ENCODE data around the gene LCTL. TPM values are rescaled to one million over a fixed set of nuclear protein-coding genes. Genes with fewer than 3 reads are reported as not detected.

LCTL gene
- total RNA-seq, 4 donors from 2014 or later, result not detected

GRCh38 chr15:66545255-66545654 is 20.5 kb downstream of the LCTL start:
- no peak for DNase-seq (ENCODE audit: low spot score in 2 of 2)
- intact Hi-C loops (cut with DNase I; ENCODE audit: low total_unique reads), result no loop called here
- WGBS, 2 donors, result 100% methylated on average over 1 of the region's 1 CpG
- TF ChIP-seq POLR2A (IDR thresholded peaks at IDR 0.05), result no peak
- TF ChIP-seq, protein P1, sequence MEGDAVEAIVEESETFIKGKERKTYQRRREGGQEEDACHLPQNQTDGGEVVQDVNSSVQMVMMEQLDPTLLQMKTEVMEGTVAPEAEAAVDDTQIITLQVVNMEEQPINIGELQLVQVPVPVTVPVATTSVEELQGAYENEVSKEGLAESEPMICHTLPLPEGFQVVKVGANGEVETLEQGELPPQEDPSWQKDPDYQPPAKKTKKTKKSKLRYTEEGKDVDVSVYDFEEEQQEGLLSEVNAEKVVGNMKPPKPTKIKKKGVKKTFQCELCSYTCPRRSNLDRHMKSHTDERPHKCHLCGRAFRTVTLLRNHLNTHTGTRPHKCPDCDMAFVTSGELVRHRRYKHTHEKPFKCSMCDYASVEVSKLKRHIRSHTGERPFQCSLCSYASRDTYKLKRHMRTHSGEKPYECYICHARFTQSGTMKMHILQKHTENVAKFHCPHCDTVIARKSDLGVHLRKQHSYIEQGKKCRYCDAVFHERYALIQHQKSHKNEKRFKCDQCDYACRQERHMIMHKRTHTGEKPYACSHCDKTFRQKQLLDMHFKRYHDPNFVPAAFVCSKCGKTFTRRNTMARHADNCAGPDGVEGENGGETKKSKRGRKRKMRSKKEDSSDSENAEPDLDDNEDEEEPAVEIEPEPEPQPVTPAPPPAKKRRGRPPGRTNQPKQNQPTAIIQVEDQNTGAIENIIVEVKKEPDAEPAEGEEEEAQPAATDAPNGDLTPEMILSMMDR (IDR thresholded peaks at IDR 0.05), result no peak
- H3K4me3 ChIP-seq (ENCODE audit: low read depth, poor library complexity, severe bottlenecking), result no peak overlapping the region

DNA sequence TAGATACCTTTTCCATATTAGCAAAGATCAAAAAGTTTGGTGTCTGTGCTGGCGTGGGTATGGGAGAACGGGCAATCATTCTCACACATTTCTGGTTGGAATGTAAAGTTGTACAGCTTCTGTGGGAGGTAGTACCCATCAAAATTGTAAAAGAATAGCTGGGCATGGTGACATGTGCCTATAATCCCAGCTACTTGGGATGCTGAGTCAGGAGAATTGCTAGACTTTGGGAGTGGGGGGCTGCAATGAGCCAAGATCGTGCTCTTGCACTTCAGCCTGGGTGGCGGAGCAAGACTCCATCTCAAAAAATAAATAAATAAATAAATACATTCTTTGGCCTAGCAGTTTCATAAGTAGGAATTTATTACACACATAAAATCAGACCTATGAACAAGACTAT is 22.9 kb downstream of the LCTL start:
- TF ChIP-seq POLR2A (IDR thresholded peaks at IDR 0.05), result no peak
- TF ChIP-seq, protein P1 (IDR thresholded peaks at IDR 0.05), result no peak
- no peak for DNase-seq (ENCODE audit: low spot score in 2 of 2)
- H3K4me3 ChIP-seq (ENCODE audit: low read depth, poor library complexity, severe bottlenecking), result no peak overlapping the region
- intact Hi-C loops (cut with DNase I; ENCODE audit: low total_unique reads), result no loop called here
- 99 to 100% methylated on average over 4 of the region's 4 CpGs for WGBS, 2 donors

DNA sequence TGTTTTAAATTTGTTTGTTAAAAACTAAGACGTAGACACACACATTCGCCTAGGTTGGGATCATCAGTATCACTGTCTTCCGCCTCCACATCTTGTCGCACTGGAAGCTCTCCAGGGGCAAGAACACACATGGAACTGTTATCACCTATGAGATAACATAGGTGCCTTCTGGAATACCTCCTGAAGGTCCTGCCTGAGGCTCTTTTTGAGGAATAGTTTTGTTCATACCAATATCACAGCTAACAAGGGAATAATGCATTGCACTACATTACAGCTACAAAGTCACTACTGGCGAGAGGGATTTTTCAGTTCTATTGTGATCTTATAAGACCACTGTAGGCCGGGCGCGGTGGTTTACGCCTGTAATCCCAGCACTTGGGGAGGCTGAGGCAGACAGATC is 30.7 kb downstream of the LCTL start:
- intact Hi-C loops (cut with DNase I; ENCODE audit: low total_unique reads), result no loop called here
- TF ChIP-seq POLR2A (IDR thresholded peaks at IDR 0.05), result no peak
- TF ChIP-seq, protein P1 (IDR thresholded peaks at IDR 0.05), result no peak
- no peak overlapping the region for H3K4me3 ChIP-seq (ENCODE audit: low read depth, poor library complexity, severe bottlenecking)
- DNase-seq (ENCODE audit: low spot score in 2 of 2), result no peak
- WGBS, 2 donors, result 93 to 97% methylated on average over 9 of the region's 9 CpGs

- intact Hi-C loops (cut with DNase I; ENCODE audit: low total_unique reads), result no loop called here
Measured at GRCh38 chr15:66524838-66525237, 41.0 kb downstream of the LCTL start.

DNA sequence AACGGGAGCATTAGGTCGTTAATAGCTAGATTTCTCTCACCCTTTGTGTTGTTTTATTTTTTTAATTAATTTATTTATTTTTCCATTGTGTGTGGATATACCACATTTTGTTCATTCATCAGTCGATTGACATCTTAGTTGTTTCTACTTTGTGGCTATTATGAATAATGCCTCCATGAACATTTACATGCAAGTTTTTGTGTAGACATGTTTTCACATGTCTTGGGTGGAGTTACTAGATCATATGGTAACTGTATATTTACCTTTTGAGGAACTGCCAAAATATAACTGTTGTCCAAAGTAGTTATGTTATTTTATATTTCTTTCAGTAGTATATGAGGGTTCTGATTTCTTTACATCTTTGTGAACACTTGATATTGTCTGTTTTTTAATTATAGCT is 41.9 kb downstream of the LCTL start:
- TF ChIP-seq, protein P1 (IDR thresholded peaks at IDR 0.05), result no peak
- TF ChIP-seq POLR2A (IDR thresholded peaks at IDR 0.05), result no peak
- WGBS, 2 donors, result 80 to 84% methylated on average over 3 of the region's 3 CpGs
- intact Hi-C loops (cut with DNase I; ENCODE audit: low total_unique reads), result no loop called here
- H3K4me3 ChIP-seq (ENCODE audit: low read depth, poor library complexity, severe bottlenecking), result no peak overlapping the region
- no peak for DNase-seq (ENCODE audit: low spot score in 2 of 2)

More at GRCh38 chr15:66524838-66525237, 41.0 kb downstream of the LCTL start:
- WGBS, 2 donors, result 65 to 87% methylated on average over 4 of the region's 4 CpGs
- TF ChIP-seq, protein P1 (IDR thresholded peaks at IDR 0.05), result no peak
- TF ChIP-seq POLR2A (IDR thresholded peaks at IDR 0.05), result no peak
- H3K4me3 ChIP-seq (ENCODE audit: low read depth, poor library complexity, severe bottlenecking), result no peak overlapping the region
- no peak for DNase-seq (ENCODE audit: low spot score in 2 of 2)

DNA sequence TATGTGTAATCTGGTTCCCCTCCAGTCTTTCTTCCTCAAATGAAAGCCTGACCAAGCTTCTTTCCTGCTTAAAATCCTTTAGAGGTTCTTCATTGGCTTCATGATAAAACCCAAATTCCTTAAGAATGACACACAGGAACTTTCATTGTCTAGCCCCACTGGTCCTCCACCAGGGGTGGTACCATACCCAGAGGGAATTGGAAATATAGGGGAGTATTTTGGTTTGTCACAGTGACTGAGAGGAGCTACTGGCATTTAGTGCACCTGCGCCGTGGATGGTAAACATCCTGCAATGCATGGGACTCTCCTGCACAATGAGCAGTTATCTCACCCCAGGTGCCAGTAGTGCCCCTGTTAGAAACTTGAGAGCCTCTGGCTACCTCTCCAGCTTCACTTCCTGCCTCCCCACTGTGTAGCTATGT is 49.9 kb downstream of the LCTL start:
- TF ChIP-seq POLR2A (IDR thresholded peaks at IDR 0.05), result no peak
- TF ChIP-seq, protein P1 (IDR thresholded peaks at IDR 0.05), result no peak
- DNase-seq (ENCODE audit: low spot score in 2 of 2), result no peak
- H3K4me3 ChIP-seq (ENCODE audit: low read depth, poor library complexity, severe bottlenecking), result no peak overlapping the region
- WGBS, 2 donors, result 90 to 97% methylated on average over 2 of the region's 2 CpGs
- intact Hi-C loops (cut with DNase I; ENCODE audit: low total_unique reads), result no loop called here

All from lower leg skin (tissue), 4 donors.